Measurements from ENCODE around the gene YWHAB. TPM values are rescaled to one million over a fixed set of nuclear protein-coding genes. Genes with fewer than 3 reads are reported as not detected.

The YWHAB gene
- total and polyA plus RNA-seq, 2 donors (not counting 3 experiments of a cell fraction or from before 2014, with no cell fraction given): 65.9 to 255 TPM

DNA sequence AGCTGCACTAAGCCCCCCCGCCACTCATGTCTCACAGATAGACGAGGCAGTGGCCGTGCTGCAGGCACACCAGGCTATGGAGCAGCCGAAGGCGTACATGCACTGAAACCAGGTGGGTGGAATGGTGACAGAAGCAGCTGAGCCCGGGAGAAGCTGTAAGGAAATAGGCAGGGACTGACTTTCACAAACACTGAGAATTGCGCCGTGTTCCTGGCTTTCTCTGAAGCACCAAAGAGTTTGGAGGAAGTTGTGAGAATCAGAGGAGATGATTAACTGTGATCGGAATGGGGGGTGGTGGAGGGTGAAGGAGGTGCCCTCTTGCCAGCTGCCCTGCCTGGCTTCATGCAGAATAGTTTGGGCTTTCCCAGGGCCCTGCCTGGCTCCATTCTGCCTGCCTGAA is 53.1 kb downstream of the YWHAB start:
- Histone ChIP-seq H3K27me3 (ENCODE audit: control insufficient read depth in 2 of 2, insufficient read depth in 2 of 2, low read length in 2 of 2) (no peaks in the 10 kb centered on the region), H2AFZ (ENCODE audit: low read depth, low read length) (no peak overlapping the region), H3K9me3 (replicated peaks; ENCODE audit: control insufficient read depth, insufficient read depth, low read length) (no peaks in the 10 kb centered on the region), H4K20me1 (replicated peaks; ENCODE audit: control insufficient read depth, extremely low read depth, insufficient read depth, low read length) (no peaks in the 10 kb centered on the region), H3K4me2 (ENCODE audit: insufficient read depth, low read length) (no peak overlapping the region), H3K9ac (replicated peaks; ENCODE audit: extremely low read depth, insufficient read depth, low read length) (no peak overlapping the region), H3K27ac (ENCODE audit: insufficient read depth, low read depth, low read length) (peak overlapping the region; percentile 2), H3K4me3 (replicated peaks in 1 of 3; ENCODE audit: insufficient read depth in 1 of 3, low read depth in 1 of 3, low read length in 3 of 3) (no peak overlapping the region), H3K9me1 (replicated peaks; ENCODE audit: control insufficient read depth, extremely low read depth, insufficient read depth, low read length) (no peaks in the 10 kb centered on the region), H3K4me1 (ENCODE audit: control insufficient read depth, extremely low read depth, insufficient read depth, low read length) (peaks cover 12% of the 10 kb centered on the region), H3K79me2 (ENCODE audit: control insufficient read depth, insufficient read depth, low read length) (no peaks in the 10 kb centered on the region), H3K36me3 (ENCODE audit: control insufficient read depth in 2 of 2, extremely low read depth in 1 of 2, insufficient read depth in 2 of 2, low read length in 2 of 2) (peaks cover 7 to 22% of the 10 kb centered on the region in 2 experiments)
- intact Hi-C loops (cut with micrococcal nuclease): no loop called here
- FAIRE-seq (peak; percentile 85), DNase-seq (ENCODE audit: low read depth, low spot score) (peak; percentile 36)
- ChIA-PET CTCF (interaction anchor here (0.6 to 1.1 kb wide), 3 partner anchors 157 to 1437 kb away, joined by 3 to 4 read pairs (median 3); no protein-coding TSS in a partner anchor), POLR2A (no interaction called here)
- dilution Hi-C loops (cut with MboI; ENCODE audit: extremely low pct_ligation_motif_present, low sequenced_read_pairs): no loop called here
- no TSS peak for BruUV-seq (replicated peaks)
- TF ChIP-seq FOS (IDR thresholded peaks at IDR 0.05; ENCODE audit: borderline replicate concordance, insufficient read depth, low read length) (peak; percentile 15), POLR2A (IDR thresholded peaks at IDR 0.05; ENCODE audit: low read depth, low read length) (no peak), EZH2 (IDR thresholded peaks at IDR 0.05; ENCODE audit: borderline replicate concordance, low read depth, low read length, severe bottlenecking) (no peak), MYC (IDR thresholded peaks at IDR 0.05; ENCODE audit: low read depth, low read length) (no peak), JUN (IDR thresholded peaks at IDR 0.05; ENCODE audit: borderline replicate concordance, insufficient read depth, insufficient read length, low read depth) (no peak), POLR2AphosphoS5 (IDR thresholded peaks at IDR 0.05; ENCODE audit: insufficient read depth, low read depth, low read length) (peak; percentile 41)

DNA sequence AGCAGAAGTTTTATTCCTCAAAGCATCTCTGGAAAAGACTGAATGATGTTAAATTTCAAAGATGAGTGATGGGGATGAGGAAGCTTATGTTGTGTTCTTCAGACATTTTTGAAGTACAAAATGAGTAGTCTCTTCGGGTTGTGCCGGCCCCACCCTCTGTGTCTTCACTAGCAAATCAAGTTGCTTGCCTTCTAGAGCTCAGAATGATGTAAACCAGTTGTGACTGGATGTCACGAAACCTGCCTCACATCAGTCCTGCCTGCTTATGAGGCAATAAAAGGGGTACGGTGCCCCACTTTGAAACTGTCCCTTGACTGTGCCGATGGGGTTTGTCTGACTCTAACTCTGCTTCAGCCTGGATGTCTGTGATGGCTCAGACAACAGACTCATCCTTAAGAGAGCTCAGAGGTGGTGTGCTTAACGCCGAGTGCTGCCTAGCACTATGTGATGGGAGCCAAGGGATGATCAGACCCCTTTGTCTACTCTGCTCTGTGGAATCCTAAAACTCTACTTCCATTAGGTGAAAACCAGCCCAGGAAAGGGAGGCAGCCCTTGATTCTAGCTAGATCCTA is 55.7 kb downstream of the YWHAB start:
- ChIA-PET CTCF (interaction anchor here (0.6 to 1.5 kb wide), 2 partner anchors 9 to 32 kb away, joined by 3 to 5 read pairs; no protein-coding TSS in a partner anchor), POLR2A (interaction anchor here (0.5 kb wide), 1 partner anchor 32 kb away, joined by 4 read pairs; the partner anchor contains the start of gene PABPC1L)
- Histone ChIP-seq H3K27ac (ENCODE audit: insufficient read depth, low read depth, low read length) (no peak overlapping the region), H3K9me3 (replicated peaks; ENCODE audit: control insufficient read depth, insufficient read depth, low read length) (no peaks in the 10 kb centered on the region), H4K20me1 (replicated peaks; ENCODE audit: control insufficient read depth, extremely low read depth, insufficient read depth, low read length) (no peaks in the 10 kb centered on the region), H3K27me3 (ENCODE audit: control insufficient read depth in 2 of 2, insufficient read depth in 2 of 2, low read length in 2 of 2) (no peaks in the 10 kb centered on the region), H3K79me2 (ENCODE audit: control insufficient read depth, insufficient read depth, low read length) (no peaks in the 10 kb centered on the region), H3K36me3 (ENCODE audit: control insufficient read depth in 2 of 2, extremely low read depth in 1 of 2, insufficient read depth in 2 of 2, low read length in 2 of 2) (peaks cover 11 to 25% of the 10 kb centered on the region in 2 experiments), H2AFZ (ENCODE audit: low read depth, low read length) (no peak overlapping the region), H3K9ac (replicated peaks; ENCODE audit: extremely low read depth, insufficient read depth, low read length) (no peak overlapping the region), H3K4me1 (ENCODE audit: control insufficient read depth, extremely low read depth, insufficient read depth, low read length) (peaks cover 12% of the 10 kb centered on the region), H3K4me2 (ENCODE audit: insufficient read depth, low read length) (no peak overlapping the region), H3K4me3 (replicated peaks in 1 of 3; ENCODE audit: insufficient read depth in 1 of 3, low read depth in 1 of 3, low read length in 3 of 3) (no peak overlapping the region), H3K9me1 (replicated peaks; ENCODE audit: control insufficient read depth, extremely low read depth, insufficient read depth, low read length) (no peaks in the 10 kb centered on the region)
- FAIRE-seq (peak; percentile 46), DNase-seq (ENCODE audit: low read depth, low spot score) (no peak)
- intact Hi-C loops (cut with micrococcal nuclease) (no loop called here), dilution Hi-C loops (cut with MboI; ENCODE audit: extremely low pct_ligation_motif_present, low sequenced_read_pairs) (no loop called here)
- BruUV-seq (replicated peaks): no TSS peak
- TF ChIP-seq EZH2 (IDR thresholded peaks at IDR 0.05; ENCODE audit: borderline replicate concordance, low read depth, low read length, severe bottlenecking): no peak
- TF ChIP-seq GATA2 (IDR thresholded peaks at IDR 0.05; ENCODE audit: insufficient read depth, insufficient read length, low read depth, low read length): no peak
- TF ChIP-seq, protein P1, sequence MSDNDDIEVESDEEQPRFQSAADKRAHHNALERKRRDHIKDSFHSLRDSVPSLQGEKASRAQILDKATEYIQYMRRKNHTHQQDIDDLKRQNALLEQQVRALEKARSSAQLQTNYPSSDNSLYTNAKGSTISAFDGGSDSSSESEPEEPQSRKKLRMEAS (IDR thresholded peaks at IDR 0.05; ENCODE audit: insufficient read depth, insufficient read length): no peak
- TF ChIP-seq POLR2AphosphoS5 (IDR thresholded peaks at IDR 0.05; ENCODE audit: insufficient read depth, low read depth, low read length): no peak
- TF ChIP-seq, protein P2, sequence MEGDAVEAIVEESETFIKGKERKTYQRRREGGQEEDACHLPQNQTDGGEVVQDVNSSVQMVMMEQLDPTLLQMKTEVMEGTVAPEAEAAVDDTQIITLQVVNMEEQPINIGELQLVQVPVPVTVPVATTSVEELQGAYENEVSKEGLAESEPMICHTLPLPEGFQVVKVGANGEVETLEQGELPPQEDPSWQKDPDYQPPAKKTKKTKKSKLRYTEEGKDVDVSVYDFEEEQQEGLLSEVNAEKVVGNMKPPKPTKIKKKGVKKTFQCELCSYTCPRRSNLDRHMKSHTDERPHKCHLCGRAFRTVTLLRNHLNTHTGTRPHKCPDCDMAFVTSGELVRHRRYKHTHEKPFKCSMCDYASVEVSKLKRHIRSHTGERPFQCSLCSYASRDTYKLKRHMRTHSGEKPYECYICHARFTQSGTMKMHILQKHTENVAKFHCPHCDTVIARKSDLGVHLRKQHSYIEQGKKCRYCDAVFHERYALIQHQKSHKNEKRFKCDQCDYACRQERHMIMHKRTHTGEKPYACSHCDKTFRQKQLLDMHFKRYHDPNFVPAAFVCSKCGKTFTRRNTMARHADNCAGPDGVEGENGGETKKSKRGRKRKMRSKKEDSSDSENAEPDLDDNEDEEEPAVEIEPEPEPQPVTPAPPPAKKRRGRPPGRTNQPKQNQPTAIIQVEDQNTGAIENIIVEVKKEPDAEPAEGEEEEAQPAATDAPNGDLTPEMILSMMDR (IDR thresholded peaks at IDR 0.05; ENCODE audit: extremely low read depth in 1 of 2, insufficient read depth in 1 of 2, low read depth in 1 of 2, low read length in 2 of 2): no peak
- no peak for TF ChIP-seq FOS (IDR thresholded peaks at IDR 0.05; ENCODE audit: borderline replicate concordance, insufficient read depth, low read length)
- no peak for TF ChIP-seq POLR2A (IDR thresholded peaks at IDR 0.05; ENCODE audit: low read depth, low read length)
- no peak for TF ChIP-seq JUN (IDR thresholded peaks at IDR 0.05; ENCODE audit: borderline replicate concordance, insufficient read depth, insufficient read length, low read depth)
- no peak for TF ChIP-seq MYC (IDR thresholded peaks at IDR 0.05; ENCODE audit: low read depth, low read length)
